GM18861 (cell line): ENCODE results near the gene ZNF467.

Source experiments
- ATAC-seq: cut with Tn5 transposase; IDR thresholded peaks from one replicate; pipeline ENCODE4 v1.9.1; 2021; ENCODE audit not compliant: unreplicated experiment

Gene ZNF467

DNA sequence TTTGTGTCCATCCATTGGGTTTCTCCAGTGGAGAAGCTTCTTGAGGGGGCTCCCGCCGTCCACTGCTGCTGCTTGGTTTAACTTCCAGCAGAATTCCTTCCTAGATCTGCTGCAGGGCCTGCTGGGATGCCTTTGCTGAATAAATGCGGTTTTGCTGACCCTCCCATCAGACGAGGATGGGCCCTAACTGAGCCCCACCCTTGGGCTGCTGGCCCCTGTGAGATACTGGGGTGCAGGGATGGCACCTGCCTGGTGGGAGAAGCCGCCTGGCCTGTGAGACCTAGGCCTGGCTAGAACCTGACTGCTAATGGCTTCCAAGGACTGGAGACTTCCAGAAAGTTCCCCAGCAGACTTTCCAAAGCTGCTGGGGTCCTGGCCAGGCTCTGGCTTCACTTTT lies 43.8 kb downstream of the ZNF467 start:
- ATAC-seq: no peak

DNA sequence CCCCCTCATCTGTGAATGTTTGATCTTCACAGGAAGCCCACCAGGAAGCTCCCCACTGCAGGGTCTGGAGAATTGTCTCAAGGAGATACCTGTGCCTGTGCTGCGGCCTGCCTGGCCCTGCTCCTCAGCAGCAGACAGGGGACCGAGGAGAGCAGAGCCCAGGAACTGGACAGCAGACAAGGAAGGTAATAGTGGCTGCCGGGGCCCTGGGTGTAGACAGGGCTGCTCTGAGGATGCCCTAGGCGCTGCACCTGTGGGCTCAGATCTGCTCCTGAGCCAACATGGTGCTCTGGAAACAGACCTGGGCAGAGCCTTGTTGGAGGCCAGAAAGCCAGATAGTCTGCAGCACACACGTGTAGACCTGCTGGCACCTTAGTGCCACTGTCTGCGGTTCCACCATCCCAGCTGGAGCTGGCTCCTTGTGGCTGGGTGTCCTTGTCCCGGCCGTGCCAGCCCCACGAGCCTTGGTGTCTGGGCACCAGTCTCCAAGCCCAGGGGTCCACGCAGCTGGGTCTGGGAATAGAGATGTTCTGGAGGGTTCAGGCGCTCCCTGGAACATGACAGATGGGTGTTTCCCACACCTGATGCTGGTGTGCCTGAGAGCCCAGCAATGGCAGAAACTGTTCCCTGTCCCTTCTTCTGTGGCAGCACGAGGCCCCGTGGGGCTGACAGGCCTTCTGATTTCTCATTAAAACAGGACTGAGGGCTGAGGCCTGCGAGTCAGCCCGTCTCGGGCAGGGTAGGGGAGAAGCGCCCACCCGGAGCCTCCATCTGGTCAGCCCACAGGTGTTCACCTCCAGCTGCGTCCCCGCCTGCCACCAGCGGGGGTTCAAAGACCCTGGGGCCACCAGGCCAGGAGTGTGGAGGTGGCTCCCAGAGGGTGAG lies 44.7 kb downstream of the ZNF467 start:
- ATAC-seq: no peak

DNA sequence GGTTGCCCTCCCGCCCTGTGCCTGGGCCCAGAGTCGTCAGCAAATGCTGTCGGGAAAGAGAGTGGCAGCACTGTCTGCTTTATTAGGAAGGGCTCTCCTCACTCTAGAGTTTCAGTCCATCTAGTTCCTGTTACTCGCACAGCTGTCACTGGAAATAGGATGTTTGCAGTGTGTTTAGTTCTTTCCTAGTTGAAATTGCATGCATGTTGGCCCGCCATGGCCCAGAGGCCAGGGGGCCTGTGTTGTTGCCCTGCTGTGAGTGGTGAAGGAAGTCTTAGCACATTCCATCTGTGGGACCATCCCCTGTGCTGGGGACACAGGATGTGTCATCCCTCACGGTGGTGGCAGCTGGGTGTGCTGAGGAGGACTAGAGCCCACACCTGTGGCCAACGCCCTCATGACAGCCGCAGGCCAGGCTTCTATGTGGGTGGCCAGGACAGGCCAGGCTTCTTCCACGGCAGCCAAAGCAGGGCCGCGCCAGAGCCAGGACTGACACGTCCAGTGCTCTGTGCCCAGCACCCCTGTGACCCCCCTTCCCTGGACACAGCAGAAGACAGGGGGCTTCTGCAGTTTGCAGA lies 45.4 kb downstream of the ZNF467 start:
- no peak for ATAC-seq

DNA sequence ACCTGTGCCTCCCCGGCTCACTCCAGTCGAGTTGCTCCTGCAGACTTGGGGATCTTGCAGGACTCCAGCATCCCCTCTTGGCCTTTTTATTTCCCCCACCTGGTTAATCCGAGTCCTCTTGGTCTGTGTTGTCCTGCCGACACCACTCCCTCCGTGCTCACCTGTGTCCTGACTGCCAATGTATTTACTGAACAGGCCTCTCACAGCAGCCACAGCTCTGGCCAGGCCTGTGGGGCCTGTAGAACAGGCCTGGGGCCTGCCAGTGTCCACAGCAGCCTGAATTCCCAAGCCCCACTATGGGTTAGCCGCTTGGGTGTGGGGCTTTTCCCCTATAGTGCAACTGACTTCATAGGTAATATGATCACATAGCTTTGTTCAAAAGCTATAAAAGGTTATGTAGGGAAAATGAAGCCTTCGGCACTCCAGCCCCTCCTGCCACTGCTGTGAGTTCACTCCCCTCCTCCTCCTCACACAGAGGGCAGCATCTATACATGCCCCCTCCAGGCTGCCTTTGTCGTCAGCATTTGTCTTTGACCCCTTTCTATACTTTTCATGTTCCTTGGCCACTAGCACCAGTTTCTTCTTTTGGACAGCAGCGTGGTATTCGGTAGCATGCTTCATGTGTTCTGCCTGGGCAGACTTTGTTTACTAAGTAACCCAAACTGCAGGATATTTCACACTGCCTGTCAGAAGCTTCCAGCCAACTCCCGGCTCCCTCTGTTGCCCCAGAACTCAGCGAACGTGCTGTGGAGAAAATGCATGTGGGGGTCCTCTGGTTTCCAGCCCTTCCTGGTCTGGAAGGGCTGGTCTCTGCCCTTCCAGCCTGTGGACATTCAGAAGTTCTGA lies 46.1 kb downstream of the ZNF467 start:
- ATAC-seq: no peak

- no peak for ATAC-seq
Measured at GRCh38 chr7:149725916-149726315, 47.5 kb downstream of the ZNF467 start.

DNA sequence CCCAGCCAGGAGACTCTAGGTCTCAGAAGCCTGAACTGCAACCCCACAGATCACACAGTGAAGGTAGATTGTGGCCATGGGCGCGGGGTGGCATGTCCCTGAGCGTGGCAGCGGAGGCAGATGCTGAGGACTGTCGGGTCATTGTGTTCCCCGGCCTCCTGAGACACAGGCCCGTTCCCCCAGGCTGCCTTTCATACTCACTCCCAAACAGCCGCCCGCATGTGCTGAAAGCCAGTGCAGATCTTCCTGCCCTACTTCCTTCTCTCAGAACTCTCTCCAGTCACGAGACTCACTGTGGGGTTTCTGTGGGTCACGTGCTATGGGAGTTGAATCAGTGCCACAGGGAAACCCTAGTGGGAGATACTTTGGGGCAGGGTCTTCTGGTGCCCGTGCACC lies 48.0 kb downstream of the ZNF467 start:
- no peak for ATAC-seq

GRCh38 chr7:149724661-149725425 lies 48.5 kb downstream of the ZNF467 start:
- no peak for ATAC-seq

- no peak for ATAC-seq
Measured at GRCh38 chr7:149723795-149724495, 49.4 kb downstream of the ZNF467 start.

- no peak for ATAC-seq
Measured at GRCh38 chr7:149723082-149723767, 50.2 kb downstream of the ZNF467 start.

- no peak for ATAC-seq
Measured at GRCh38 chr7:149722356-149722957, 50.9 kb downstream of the ZNF467 start.

DNA sequence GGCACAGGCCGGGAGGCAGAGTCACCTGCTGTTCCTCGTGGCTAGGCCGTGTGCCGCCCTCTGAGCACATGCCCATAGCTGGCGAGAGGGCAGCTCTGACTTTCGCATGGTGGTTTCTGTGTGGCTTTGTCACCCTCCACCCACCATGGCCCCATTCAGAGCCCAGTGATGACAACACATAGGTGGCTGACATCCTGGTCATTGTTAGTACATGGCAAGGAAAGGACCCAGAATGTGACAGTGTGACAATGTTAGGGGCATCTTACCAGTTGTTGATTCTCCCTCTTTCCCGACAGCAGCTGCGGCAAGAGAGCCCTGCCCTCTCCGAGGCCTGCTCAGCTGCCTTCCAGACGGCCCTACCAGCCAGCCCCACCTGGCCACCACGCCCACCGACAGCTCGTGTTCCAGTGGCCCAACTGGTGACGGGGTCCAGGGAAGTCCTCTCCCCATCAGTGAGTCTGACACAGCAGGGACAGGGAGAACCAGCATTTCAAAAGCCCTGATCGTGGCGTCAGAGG lies 52.2 kb downstream of the ZNF467 start:
- ATAC-seq: no peak

DNA sequence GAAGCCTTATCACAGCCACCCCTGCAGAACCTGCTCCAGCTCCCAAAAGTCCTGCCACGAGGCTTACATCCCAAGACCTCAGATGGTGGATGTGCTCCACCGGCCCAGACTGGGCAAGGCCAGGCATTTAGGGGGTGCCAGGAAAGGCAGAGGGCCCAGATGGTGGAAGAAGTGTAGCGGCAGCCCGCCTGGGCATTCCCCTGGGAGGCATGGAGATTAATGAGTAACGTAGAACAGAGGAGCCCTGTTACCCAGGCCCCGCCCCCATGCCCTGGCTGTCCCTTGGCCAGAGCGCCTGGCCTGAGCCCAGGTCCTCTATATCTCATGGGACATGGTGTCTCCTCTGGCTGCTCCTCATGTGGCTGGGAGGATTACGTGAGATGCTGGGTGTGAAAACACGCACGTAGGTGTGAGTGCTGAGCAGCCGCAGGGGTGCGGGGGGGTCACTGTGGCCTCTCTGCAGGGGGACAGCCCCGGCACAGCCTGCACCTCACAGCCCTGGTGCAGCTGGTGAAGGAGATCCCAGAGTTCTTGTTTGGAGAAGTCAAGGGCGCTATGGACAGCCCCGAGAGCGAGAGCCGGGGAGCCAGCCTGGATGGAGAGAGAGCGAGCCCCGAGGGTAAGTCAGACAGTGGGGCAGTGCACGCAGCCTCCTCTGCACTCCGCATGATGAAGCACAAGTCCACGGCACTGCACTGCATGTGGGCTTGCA lies 52.9 kb downstream of the ZNF467 start:
- ATAC-seq: peak; percentile 55

DNA sequence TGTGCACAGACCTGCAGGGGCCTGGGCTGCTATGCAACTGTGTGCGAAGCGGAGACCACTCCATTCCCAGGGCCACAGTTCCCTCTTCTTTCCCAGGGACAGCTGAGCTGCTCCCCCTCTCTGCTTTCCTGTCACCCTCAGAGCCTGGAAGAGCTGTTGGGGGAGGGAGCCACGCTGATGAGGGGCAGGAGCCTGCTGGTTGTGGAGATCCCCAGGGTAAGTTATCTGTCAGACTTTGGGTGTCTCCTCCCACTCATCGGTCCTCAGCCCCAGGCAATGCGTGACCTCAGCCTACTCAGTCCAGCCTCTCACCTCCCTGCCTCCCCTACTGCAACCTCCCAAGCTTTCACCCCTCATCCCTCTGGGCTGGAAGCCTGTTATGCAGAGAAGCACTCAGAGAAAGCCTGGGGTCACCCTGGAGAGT lies 53.5 kb downstream of the ZNF467 start:
- ATAC-seq: peak; percentile 49

- no peak for ATAC-seq
Measured at GRCh38 chr7:149719050-149719899, 54.1 kb downstream of the ZNF467 start.

DNA sequence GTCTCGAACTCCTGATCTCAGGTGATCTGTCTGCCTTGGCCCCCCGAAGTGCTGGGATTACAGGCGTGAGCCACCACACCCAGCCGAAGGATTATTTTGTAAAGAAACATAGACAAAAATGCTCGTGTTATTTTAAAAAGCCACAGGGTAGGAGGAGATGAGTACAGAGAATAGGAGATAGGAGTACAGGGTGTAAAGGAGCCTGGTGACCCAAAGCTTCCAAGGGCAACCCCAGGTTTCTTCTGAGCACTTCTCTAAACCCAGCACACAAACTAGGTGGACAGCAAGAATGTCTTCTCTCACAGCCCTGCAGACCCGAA lies 54.7 kb downstream of the ZNF467 start:
- no peak for ATAC-seq

DNA sequence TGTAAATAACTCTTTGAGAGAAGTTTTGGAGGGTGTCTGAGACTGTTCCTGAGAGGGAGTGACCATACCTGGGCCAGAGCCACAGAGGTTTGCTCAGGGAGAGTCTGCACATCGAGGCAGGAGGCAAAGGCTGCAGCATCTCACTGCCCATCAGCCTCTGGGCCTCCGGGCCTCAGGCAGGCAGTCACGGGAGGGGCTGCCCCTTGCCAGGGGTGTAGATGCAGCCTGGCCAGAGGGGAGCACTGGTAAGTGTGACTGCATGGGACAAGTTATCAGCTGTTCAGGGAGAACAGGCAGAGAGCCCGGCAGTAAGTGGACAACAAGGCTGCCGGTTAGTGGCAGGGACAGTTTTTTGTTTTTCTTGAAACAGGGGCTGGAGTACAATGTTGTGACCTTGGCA lies 55.9 kb downstream of the ZNF467 start:
- no peak for ATAC-seq

GRCh38 chr7:149716932-149717307 lies 56.5 kb downstream of the ZNF467 start:
- no peak for ATAC-seq
